ENCODE measurements around the gene KCNJ5.
"Not testable (repeated sequence)": the region's sequence is repeated elsewhere in the genome, so short reads cannot be mapped to it uniquely, and the experiment has no call there.

Gene KCNJ5

DNA sequence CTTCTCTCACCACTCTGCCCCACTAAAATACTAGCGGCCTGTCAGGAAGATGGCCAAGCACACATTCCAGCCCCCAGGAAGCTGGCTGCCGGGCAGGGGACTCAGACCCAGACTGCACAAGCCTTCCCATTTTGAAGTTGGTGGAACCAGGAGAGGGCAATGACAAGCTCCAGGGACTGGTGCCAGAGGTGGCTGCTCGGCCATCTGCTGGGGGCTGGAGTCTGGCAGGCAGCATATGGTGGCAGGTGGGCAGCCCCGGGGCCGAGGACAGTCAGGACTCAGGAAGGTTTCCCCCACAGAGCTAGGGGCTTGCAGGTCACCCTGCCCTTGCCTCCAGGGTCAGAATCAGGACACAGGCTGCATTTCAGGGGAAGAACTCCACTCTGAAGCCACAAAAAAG, 22.6 kb downstream of the KCNJ5 start:
- no peak for DNase-seq (ENCODE audit: low spot score)

DNA sequence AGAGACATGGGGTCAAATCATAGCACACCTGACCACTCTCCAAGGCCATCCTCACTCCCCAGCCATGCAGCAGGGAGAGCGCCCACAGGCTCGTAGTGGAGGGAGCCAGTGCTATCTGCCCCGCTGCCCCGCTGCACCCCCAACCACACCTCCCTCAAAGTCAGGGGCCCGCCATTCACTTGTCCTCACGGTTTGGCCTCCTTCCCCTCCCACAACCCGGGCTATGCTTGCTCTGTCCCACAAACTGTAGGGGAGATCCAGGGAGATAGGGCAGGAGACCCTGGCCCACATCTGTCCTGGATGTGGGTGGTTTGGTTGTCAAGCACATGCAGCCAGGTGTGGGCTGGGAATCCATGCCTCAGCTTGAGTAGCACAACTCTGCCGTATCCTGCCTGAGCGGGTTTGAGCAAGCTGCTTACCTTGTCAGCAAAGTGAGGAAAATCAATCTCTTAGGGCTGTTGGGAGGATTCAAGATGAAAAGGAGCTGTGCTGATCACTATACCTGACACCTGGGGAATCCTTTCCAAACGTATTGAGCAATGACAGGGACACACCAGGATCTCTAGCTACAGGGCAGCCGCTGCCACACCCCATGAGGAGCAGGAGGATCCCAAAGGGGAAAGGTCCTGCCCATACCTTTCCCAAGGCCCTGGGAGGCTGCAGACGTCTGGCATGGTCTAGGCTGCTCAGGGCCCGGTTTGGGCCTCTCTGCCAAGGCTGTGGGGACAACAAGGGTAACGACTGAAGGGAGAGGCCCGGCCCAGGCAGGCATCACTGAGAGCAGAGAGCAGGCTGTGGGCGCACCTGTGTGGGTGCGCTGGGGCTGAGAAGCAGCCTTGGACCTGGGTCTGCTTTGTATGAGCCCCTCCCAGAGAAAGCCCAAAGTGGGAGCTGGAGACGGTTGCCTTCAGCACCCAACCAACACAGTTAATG, 23.3 kb downstream of the KCNJ5 start:
- no peak for DNase-seq (ENCODE audit: low spot score)

GRCh38 chr11:128915149-128915521, 24.0 kb downstream of the KCNJ5 start:
- no peak for DNase-seq (ENCODE audit: low spot score)

DNA sequence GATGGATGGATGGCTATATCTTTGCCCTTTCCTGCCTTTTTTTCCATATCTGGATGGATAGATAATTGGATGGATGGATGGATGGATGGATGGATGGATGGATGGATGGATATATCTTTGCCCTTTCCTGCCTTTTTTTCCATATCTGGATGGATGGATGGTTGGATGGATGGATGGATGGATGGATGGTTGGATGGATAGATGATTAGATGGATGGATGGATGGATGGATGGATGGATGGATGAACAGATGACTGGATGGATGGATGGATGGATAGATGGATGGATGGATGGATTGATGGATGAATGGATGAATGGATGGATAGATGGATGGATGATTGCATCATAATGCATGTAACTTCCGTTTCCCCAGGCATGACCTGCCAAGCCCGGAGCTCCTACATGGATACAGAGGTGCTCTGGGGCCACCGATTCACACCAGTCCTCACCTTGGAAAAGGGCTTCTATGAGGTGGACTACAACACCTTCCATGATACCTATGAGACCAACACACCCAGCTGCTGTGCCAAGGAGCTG, 24.9 kb downstream of the KCNJ5 start:
- DNase-seq (ENCODE audit: low spot score), result no peak

- no peak for DNase-seq (ENCODE audit: low spot score)
Measured at GRCh38 chr11:128916681-128917080, 25.5 kb downstream of the KCNJ5 start.

- DNase-seq (ENCODE audit: low spot score), result no peak
Measured at GRCh38 chr11:128917144-128917724, 26.1 kb downstream of the KCNJ5 start.

DNA sequence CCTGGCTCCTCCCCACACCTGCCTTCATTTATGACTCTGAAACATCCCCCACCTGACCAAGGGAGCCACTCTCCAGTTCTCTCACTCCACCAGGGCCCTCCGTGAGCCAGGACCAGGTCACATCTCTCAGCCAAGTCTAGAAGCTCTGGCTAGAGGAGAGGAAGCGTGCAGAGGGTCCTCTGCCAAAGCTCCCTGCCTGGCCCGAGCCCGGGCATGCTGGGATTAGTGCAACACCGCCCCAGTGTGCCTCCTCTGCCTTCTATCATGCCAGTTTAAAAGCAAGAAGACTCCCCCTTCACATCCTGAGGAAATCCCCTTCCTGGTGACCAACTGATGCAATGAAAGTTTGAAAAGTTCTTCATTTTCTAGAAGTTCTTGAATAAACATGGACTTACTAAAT, 28.1 kb downstream of the KCNJ5 start:
- DNase-seq (ENCODE audit: low spot score), result no peak

GRCh38 chr11:128919635-128920034, 28.5 kb downstream of the KCNJ5 start:
- DNase-seq (ENCODE audit: low spot score), result not testable (repeated sequence)

DNA sequence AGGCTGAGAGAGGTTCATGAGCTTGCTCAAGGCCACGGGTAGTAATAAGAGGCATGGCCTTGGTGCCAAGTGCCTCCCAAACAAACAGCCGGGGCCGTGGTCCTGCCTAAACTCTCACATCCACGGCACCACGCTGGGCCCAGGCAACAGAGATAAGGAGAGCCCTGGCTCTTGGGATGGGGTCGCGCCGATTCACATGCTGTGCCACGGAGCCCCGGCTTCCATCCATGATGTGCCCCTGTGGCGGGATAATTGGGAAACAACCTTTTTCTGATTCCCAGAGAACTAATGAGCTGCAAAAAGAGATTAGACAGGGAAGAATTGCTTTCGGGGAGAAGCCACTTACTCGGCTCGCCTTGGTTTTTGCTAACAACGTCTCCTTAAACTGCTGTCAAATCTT, 29.5 kb downstream of the KCNJ5 start:
- no peak for DNase-seq (ENCODE audit: low spot score)

GRCh38 chr11:128921793-128922192, 30.6 kb downstream of the KCNJ5 start:
- DNase-seq (ENCODE audit: low spot score), result no peak

GRCh38 chr11:128924104-128924503, 32.9 kb downstream of the KCNJ5 start:
- no peak for DNase-seq (ENCODE audit: low spot score)

GRCh38 chr11:128924510-128925249, 33.5 kb downstream of the KCNJ5 start:
- no peak for DNase-seq (ENCODE audit: low spot score)

DNA sequence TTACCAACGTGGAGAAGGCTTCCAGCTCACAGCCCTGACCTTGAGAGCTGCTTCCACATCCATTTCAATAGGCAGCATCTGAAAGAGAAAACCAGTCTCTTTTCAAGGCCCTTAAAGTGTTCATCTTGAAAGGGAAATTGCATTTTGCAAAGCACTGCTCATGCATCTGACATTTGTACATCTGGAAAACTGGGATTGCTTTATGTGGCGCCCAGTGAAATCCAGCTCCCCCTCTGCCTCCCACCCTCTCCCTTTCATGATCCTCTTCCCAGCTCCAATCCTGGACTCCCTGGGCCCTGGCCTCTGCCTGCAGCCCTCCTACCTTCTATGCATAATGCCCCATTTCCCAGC, 34.1 kb downstream of the KCNJ5 start:
- no peak for DNase-seq (ENCODE audit: low spot score)

DNA sequence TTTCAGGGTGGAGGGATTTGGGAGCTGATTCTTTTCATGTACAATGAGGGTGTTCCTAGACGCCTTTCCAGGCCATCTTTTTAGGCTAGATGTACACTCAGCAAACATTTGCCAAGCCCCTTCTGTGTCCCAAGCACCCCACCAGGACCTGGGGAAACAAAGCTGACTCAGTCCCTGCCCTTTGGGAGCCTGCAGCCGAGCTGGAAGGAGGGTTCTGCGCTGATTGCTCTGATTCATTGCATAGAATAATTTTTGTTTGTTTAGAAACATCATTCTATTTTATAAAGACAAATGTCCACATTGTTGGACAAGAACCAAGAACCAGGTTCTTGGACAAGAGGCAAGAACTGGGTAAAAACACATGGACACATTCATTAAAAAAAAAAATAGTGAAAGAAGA, 34.8 kb downstream of the KCNJ5 start:
- no peak for DNase-seq (ENCODE audit: low spot score)

GRCh38 chr11:128926437-128927107, 35.4 kb downstream of the KCNJ5 start:
- no peak for DNase-seq (ENCODE audit: low spot score)

GRCh38 chr11:128927108-128927461, 35.9 kb downstream of the KCNJ5 start:
- DNase-seq (ENCODE audit: low spot score), result no peak

GRCh38 chr11:128927683-128928336, 36.7 kb downstream of the KCNJ5 start:
- DNase-seq (ENCODE audit: low spot score), result no peak

DNA sequence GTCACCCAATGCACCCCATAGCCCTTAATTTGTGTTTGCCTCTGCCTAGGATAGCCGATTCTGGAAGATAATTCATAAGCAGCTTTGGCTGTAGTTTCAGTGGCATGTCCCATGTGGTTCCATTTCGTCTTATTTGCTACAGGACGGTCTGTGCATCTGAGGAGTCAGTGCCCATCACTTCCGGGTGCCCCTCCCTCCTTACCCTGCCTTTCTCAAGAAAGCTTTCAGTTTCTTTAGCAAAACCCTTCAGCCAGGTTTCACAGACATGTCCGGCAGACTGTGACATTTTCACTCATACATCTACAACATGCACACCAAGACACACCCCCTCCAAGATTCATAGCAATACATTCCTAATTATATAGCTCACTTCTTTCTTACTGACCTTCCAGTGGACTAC, 37.2 kb downstream of the KCNJ5 start:
- DNase-seq (ENCODE audit: low spot score), result peak; percentile 72

GRCh38 chr11:128929468-128929867, 38.3 kb downstream of the KCNJ5 start:
- DNase-seq (ENCODE audit: low spot score), result no peak

- no peak for DNase-seq (ENCODE audit: low spot score)
Measured at GRCh38 chr11:128929991-128930390, 38.8 kb downstream of the KCNJ5 start.

- no peak for DNase-seq (ENCODE audit: low spot score)
Measured at GRCh38 chr11:128931066-128931465, 39.9 kb downstream of the KCNJ5 start.

DNA sequence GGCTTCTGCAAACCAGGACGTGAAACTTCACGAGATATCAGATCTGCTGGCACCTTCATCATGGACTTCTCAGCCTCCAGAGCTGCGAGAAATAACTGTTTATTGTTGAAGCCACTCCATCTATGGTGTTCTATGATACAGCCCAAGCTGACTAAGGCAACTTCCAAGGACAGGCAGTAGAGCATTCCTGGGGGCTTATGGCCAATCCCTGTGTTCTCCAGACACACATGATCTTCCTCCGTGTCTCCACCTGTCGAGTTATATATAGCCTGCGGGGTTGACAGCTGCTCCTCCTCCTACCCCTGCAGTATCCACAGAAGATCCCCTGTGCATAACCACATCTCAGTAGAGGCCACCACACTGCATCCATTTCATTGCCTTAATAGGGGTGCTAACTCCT, 40.5 kb downstream of the KCNJ5 start:
- DNase-seq (ENCODE audit: low spot score), result no peak
